ENCODE data around the gene CTCFL.

The CTCFL gene

DNA sequence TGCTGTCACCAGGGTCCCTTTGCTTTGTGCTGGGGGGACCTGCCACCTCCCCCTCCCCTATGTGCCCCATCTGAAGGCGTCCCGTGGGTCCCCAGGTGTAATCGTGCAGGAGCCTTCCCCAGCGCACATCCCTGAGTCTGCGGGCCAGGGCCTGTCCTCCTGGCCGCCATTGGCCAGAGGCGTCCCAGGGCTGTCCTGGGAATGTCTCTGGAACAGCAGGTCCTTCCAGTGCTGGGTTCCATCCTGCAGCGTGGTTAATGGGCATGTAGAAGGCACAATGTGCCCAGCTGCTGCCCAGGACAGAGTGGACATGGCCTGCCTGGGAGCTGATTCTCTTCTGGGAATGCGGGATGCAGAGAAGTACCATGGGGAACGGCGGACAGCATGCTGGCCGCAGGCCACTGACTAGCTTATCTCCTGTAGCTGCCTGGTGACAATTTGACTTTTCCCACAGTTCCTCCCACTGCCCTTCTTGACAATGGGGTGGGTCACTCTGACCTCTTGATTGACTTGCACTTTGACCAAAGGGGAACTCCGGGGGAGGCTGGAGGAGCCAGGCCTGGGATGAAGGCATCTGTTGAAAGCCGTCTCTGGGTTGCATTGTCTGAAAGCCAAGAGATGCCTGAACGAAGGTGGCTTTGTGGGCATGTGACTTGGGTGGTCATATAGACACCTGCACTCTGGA, 64.0 kb downstream of the CTCFL start:
- DNase-seq = no peak

DNA sequence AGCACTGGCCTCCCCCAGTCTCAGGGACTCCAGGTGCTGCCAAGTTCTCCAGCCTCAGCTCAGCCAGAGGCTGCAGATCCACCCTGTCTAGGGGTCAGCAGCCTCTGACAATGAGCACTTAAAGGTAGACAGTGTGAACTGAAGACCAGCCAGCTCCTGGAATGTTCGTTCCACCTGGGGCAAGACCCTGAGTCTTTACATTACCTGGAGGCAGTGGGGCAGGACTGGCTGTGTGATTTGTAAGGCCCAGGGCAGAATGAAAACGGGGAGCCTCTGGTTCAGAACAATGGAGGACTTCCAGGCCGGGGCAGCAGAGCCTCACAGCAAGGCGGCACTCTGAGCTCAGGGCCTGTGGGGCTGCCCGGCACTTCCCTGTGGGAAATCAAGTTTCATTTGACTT, 65.0 kb downstream of the CTCFL start:
- DNase-seq = no peak

DNA sequence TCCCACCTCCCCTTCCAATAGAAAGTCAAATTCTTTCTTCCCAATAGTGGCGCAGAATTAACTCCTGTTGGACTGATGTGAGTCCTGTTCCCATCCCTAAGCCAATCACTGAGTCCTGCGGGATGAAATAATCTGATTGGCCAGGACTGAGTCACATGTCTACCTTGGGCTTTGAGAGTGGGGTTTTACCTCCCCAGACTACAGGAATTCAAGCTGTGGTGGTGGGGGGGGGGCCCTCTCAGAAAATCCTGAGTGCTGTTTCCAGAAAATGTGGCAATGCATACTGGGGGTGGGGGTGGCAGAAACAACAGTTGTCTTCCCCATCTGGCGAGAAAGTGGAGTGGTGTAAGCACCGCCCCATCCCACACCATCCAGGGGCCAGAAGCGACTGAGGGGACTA, 65.7 kb downstream of the CTCFL start:
- no peak for DNase-seq

GRCh38 chr20:57458400-57459160, 66.4 kb downstream of the CTCFL start:
- DNase-seq = no peak

GRCh38 chr20:57457243-57458095, 67.5 kb downstream of the CTCFL start:
- DNase-seq = no peak

DNA sequence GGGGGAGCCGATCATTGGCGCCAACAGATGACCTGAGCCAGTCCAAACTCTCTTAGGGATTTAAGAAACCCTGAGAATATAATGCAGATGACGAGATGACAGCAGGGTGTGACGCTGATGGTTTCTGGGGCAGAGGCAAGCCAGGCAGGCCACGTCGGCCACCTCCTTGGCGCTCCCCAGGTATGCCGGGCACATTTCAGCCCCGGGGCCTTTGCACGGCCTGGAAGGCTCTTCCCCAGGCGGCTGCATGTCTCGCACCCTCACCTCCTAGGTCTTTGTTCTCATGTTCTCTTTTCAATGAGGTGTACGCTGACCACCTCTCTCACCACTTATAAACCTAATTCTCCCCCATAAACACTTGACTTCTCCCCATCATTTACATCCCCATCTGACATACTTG, 68.8 kb downstream of the CTCFL start:
- no peak for DNase-seq

GRCh38 chr20:57455386-57455785, 69.6 kb downstream of the CTCFL start:
- DNase-seq = no peak

GRCh38 chr20:57451795-57452661, 72.9 kb downstream of the CTCFL start:
- DNase-seq = no peak

DNA sequence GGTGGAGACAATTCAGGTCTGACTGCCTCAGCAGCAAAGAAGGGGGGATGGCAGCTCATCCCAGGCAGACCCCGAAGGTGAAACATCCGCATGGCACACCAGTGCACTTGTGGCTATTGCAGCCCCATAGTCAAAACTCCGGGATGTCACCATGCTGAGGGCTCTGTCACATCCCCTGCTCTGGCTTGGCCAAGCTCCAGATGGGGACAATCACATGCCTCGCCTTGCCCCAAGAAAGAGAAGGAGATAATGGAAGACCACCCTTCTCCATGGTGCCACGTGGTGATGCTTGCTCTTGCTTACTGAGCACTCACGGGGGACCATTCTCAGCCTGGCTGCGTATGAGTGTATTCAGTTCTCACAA, 73.5 kb downstream of the CTCFL start:
- DNase-seq = no peak

- no peak for DNase-seq
Measured at GRCh38 chr20:57450931-57451330, 74.0 kb downstream of the CTCFL start.

DNA sequence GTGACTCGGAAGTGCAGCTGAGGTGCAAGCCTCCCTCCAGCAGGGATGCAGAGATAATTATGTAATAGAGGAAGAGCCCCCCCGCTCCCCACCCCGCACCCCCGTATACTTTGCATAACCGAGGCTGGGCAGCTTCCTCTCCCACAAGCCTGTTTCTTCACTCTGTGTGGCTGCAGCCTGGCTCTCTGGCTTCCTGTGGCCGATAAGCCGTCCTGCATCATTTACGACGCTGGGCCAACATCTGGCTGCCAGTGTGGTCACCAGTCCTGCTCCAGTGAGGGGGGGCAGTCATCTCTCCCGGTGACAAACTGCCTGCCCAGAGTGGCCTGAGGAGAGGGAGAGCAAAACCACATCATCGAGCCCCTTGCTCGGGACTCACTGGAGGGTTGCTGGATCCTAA, 74.5 kb downstream of the CTCFL start:
- DNase-seq = no peak

DNA sequence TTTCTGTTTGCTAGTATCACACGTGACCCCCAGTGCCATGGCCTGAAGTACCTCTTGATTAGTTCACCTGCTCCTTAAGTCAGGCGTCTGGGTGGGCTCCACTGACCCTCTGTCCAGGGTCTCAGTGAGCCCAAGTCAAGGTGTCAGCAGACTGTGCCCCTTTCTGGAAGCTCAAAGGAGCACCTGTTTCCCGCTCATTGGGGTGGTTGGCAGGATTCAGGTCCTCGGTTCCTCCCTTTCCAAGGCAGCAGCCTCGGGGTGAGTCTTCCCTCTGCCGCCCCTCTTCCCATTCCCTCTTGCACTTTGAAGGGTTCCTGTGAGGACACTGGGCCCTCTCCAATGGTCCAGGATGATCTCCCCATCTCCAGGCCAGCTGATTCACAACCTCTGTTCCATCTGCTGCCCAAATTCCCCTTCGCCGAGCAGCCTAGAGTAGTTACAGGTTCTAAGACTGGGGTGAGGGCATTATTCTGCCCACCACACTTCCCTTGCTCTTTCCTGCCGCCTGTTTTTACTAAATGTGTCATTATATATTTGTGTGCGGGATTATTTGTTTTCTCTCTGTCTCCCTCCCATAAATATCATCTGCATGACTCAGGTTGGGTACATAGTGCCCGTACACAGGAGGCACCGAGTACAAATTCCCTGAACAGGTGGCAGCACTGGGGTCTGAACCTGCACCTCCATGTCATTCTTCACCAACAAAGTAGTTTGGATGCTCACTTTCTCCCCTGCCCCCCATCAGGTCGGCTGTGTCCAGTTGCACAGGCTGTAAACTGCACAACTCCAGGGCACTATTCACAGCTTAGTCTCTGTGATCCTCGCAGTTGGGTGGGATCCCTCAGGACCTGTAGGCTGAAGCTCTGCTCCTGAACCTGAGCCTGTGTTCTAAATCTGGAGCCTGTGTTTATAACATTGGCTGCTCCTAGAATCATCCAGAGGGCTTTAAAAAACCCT, 75.3 kb downstream of the CTCFL start:
- DNase-seq = no peak

DNA sequence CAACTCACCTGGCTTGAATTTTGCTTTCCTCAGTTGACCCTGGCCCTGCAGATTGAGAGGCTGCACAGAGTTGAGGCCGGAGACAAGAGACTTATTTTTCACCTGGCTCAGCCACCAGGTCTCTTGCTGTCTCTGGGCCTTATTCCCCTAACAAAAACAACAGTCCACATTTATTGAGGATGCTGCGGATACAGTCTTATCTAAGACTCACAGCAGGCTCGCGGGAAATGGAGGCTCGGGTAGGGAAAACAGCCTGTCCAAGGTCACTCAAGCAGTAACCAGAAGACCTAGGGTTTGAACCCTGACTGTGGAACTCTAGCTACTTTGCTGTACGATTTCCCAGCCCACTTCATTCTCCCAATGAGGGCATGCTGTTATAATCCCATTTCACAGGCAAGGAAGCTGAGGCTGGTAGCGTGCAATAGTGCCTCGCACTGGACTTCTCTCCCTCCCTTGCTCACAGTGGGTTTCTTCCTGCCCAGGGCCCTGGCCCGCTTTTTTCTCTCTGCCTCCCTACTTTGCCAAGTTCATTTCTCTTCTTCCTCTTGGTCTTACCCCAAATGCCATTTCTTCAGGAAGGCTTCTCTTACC, 76.1 kb downstream of the CTCFL start:
- no peak for DNase-seq
